GM23338 (cell line): ENCODE data around the gene WBP11. TPM values are rescaled to one million over a fixed set of nuclear protein-coding genes. Genes with fewer than 3 reads are reported as not detected.

Experiments used
- ATAC-seq: fragments of 200-7000 bp; cut with Tn5 transposase; 3 replicates; pipeline ENCODE4 v1.9.1; 2020
- DNase-seq: peaks from one replicate; pipeline ENCODE4 v3.0.0-alpha.2; 2015; ENCODE audit warnings: low spot score
- H2AFZ ChIP-seq: fragments of 200-600 bp; sonication (generic); 2 replicates; pipeline ENCODE4 v1.8.0; 2016; ENCODE audit warnings: antibody characterized with exemption, mild to moderate bottlenecking, moderate library complexity
- H3F3A ChIP-seq: fragments of 200-600 bp; sonication (generic); replicated peaks from 2 replicates; pipeline ENCODE4 v1.8.0; 2017; ENCODE audit warnings: antibody characterized with exemption, mixed run types, low read depth
- H3K27ac ChIP-seq: fragments of 200-600 bp; sonication (generic); 2 replicates; pipeline ENCODE4 v1.6.1; 2016; ENCODE audit warnings: low read depth
- H3K27me3 ChIP-seq: fragments of 200-600 bp; sonication (generic); 2 replicates; pipeline ENCODE4 v1.8.0; 2016; ENCODE audit warnings: mild to moderate bottlenecking, mixed run types, moderate library complexity; ENCODE audit not compliant: insufficient read depth
- H3K36me3 ChIP-seq: fragments of 200-600 bp; sonication (generic); 2 replicates; pipeline ENCODE4 v1.8.0; 2016; ENCODE audit warnings: mild to moderate bottlenecking; ENCODE audit not compliant: insufficient read depth
- H3K4me1 ChIP-seq: fragments of 200-600 bp; sonication (generic); 2 replicates; pipeline ENCODE4 v1.8.0; 2016; ENCODE audit warnings: mild to moderate bottlenecking, moderate library complexity; ENCODE audit not compliant: insufficient read depth
- H3K4me2 ChIP-seq: fragments of 200-600 bp; sonication (generic); 2 replicates; pipeline ENCODE4 v1.7.1; 2017; ENCODE audit warnings: mixed run types
- H3K4me3 ChIP-seq: fragments of 200-600 bp; sonication (generic); 2 replicates; pipeline ENCODE4 v1.6.1; 2016; ENCODE audit warnings: mixed run types
- H3K79me2 ChIP-seq: fragments of 200-600 bp; sonication (generic); replicated peaks from 2 replicates; pipeline ENCODE4 v1.8.0; 2017; ENCODE audit warnings: mild to moderate bottlenecking; ENCODE audit not compliant: insufficient read depth
- H3K9me2 ChIP-seq: fragments of 200-600 bp; sonication (generic); 2 replicates; pipeline ENCODE4 v1.8.0; 2017; ENCODE audit not compliant: insufficient read depth
- H4K20me1 ChIP-seq: fragments of 200-600 bp; sonication (generic); replicated peaks from 2 replicates; pipeline ENCODE4 v1.8.0; 2017; ENCODE audit warnings: mild to moderate bottlenecking; ENCODE audit not compliant: insufficient read depth
- H3K27ac Mint-ChIP-seq: 2 replicates; pipeline ENCODE4 v1.8.0; 2020; ENCODE audit warnings: inconsistent platforms, mild to moderate bottlenecking, moderate library complexity, mixed read lengths
- H3K27me3 Mint-ChIP-seq: 3 replicates; pipeline ENCODE4 v1.8.0; 2022; ENCODE audit warnings: low read depth, mild to moderate bottlenecking, moderate library complexity, mixed read lengths, inconsistent platforms; ENCODE audit not compliant: insufficient read depth, poor library complexity
- H3K36me3 Mint-ChIP-seq: 3 replicates; pipeline ENCODE4 v1.8.0; 2021; ENCODE audit warnings: low read depth, mild to moderate bottlenecking, inconsistent platforms, moderate library complexity, mixed read lengths
- H3K4me1 Mint-ChIP-seq: 3 replicates; pipeline ENCODE4 v1.8.0; 2020; ENCODE audit warnings: mild to moderate bottlenecking, inconsistent platforms, mixed read lengths
- H3K4me3 Mint-ChIP-seq: 3 replicates; pipeline ENCODE4 v1.8.0; 2021; ENCODE audit warnings: moderate library complexity, mild to moderate bottlenecking, inconsistent platforms, mixed read lengths
- H3K9me3 Mint-ChIP-seq: 3 replicates; pipeline ENCODE4 v1.8.0; 2020; ENCODE audit warnings: moderate library complexity, mild to moderate bottlenecking, inconsistent platforms, mixed read lengths
- CREB1 ChIP-seq: fragments of 250-450 bp; sonication (Bioruptor Pico); IDR thresholded peaks from 2 replicates; pipeline ENCODE4 v1.5.0; 2020; ENCODE audit warnings: low read depth, mild to moderate bottlenecking, moderate library complexity
- CTCF ChIP-seq, 2 experiments: fragments of 200-600 bp in 1 of 2; sonication (generic) in 1 of 2; conservative IDR thresholded peaks; 2 replicates each; pipeline versions ENCODE4 v1.5.1 to v1.6.1; 2016 to 2017; ENCODE audit warnings: antibody characterized with exemption in 2 of 2, low read depth in 2 of 2, mild to moderate bottlenecking in 2 of 2, moderate library complexity in 1 of 2
- POLR2AphosphoS5 ChIP-seq: IDR thresholded peaks from 2 replicates; pipeline ENCODE4 v1.6.1; 2016; ENCODE audit warnings: antibody characterized with exemption, low read depth
- REST ChIP-seq: IDR thresholded peaks from one replicate; pipeline ENCODE4 v1.6.1; 2018; ENCODE audit warnings: antibody characterized with exemption; ENCODE audit not compliant: unreplicated experiment
- polyA plus RNA-seq: library from polyadenylated mRNA; unstranded; fragments of >200 nt; fragmentation: Nextera tagmentation; extraction: Ambion mirVana; gene quantifications from 2 replicates; pipeline ENCODE4 v1.2.1, GENCODE V29; 2016
- total RNA-seq: library from RNA; depleted of rRNA; stranded (reverse); fragments of >200 nt; shearing (Covaris generic); gene quantifications from 2 replicates; pipeline ENCODE4 v1.2.3, GENCODE V29; 2014
- TF ChIP-seq, protein P1 (sequence below): IDR thresholded peaks from 2 replicates; pipeline ENCODE4 v1.6.1; 2016; ENCODE audit warnings: antibody characterized with exemption

Gene WBP11
- total and polyA plus RNA-seq, 2 experiments from 2014 or later, result 57.1 to 148 TPM

DNA sequence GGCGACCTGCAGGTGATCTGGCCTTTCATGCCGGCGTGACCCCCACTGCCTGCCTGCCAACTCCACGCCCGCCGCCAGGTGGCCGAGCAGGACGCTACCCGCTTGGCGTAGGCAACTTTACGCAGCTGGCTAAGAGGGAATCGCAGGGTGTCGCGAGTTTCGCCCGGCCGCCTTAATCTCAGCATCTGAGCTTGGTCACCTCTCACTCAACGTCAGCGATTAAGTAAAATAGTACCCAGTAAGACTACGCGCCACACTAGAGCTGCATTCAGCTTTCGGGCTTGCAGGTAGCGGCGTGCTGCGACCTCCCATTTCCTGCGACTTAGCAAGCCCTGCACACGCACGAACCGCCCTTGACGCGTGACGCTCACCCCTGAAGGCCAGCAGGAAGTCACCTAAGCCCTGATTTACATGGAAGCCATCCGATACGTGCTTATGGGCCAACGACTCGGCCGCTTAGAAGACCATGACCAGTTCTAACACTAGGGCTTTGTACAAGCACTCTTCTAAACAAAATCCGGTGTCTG lies 33.2 kb downstream of the WBP11 start:
- DNase-seq, result peak; percentile 92

More for the DNA sequence above, 33.2 kb downstream of the WBP11 start:
- peaks cover 31% of the 10 kb centered on the region for H3K9me3 Mint-ChIP-seq
- peaks cover 49% of the 10 kb centered on the region for H3K36me3 Mint-ChIP-seq
- Histone ChIP-seq H3K27me3 (no peaks in the 10 kb centered on the region), H3K36me3 (no peaks in the 10 kb centered on the region), H3K4me3 (peak overlapping the region; percentile 82), H3K4me1 (peaks cover 6% of the 10 kb centered on the region), H4K20me1 (no peaks in the 10 kb centered on the region; the same call in 1 of the 2 replicates), H2AFZ (no peak overlapping the region), H3K27ac (peak overlapping the region; percentile 93), H3K9me2 (no peaks in the 10 kb centered on the region), H3K79me2 (peaks cover 44% of the 10 kb centered on the region), H3F3A (0 out of 2 replicates have a peak, but pooled peaks cover 5% of the 10 kb centered on the region), H3K4me2 (peak overlapping the region; percentile 72)
- peak; percentile 30 for ATAC-seq
- peaks cover 37% of the 10 kb centered on the region for H3K27me3 Mint-ChIP-seq
- TF ChIP-seq POLR2AphosphoS5 (peak; percentile 83), REST (no peak), CREB1 (CRISPR knock-in tag) (peak; percentile 48; the same call in 1 of the 2 replicates), CTCF (conservative IDR thresholded peaks at IDR 0.05; ENCODE audit: low read depth in 2 of 2) (peak; percentile 61 to 75)
- TF ChIP-seq, protein P1, sequence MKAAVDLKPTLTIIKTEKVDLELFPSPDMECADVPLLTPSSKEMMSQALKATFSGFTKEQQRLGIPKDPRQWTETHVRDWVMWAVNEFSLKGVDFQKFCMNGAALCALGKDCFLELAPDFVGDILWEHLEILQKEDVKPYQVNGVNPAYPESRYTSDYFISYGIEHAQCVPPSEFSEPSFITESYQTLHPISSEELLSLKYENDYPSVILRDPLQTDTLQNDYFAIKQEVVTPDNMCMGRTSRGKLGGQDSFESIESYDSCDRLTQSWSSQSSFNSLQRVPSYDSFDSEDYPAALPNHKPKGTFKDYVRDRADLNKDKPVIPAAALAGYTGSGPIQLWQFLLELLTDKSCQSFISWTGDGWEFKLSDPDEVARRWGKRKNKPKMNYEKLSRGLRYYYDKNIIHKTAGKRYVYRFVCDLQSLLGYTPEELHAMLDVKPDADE, result peak; percentile 20; the same call in 1 of the 2 replicates
- H3K4me1 Mint-ChIP-seq, result peaks cover 23% of the 10 kb centered on the region
- H3K4me3 Mint-ChIP-seq, result peak overlapping the region; percentile 98
- H3K27ac Mint-ChIP-seq, result peak overlapping the region; percentile 100
